Bronchial epithelial cell (primary cell): ENCODE measurements around the gene GRIN3B. TPM values are rescaled to one million over a fixed set of nuclear protein-coding genes. Genes with fewer than 3 reads are reported as not detected.
"Not testable (repeated sequence)": the region's sequence is repeated elsewhere in the genome, so short reads cannot be mapped to it uniquely, and the experiment has no call there.

Experiments
- DNase-seq: peaks from one replicate; pipeline ENCODE4 v3.0.0-alpha.2; 2010; ENCODE audit warnings: low read depth
- FAIRE-seq: peaks from 2 replicates; lab custom pipeline; 2011; peaks lifted over from hg19 to GRCh38; lab: Jason Lieb, UNC
- H3K27me3 ChIP-seq: 2 replicates; pipeline ENCODE4 v1.5.1; 2011; ENCODE audit warnings: low read length; ENCODE audit not compliant: control insufficient read depth, insufficient read depth
- H3K36me3 ChIP-seq: 2 replicates; pipeline ENCODE4 v1.5.1; 2011; ENCODE audit warnings: low read length; ENCODE audit not compliant: control insufficient read depth, insufficient read depth
- H3K4me3 ChIP-seq: 2 replicates; pipeline ENCODE4 v1.5.1; 2011; ENCODE audit warnings: mild to moderate bottlenecking, low read depth, low read length, control low read depth
- total RNA-seq: library from RNA; depleted of rRNA; stranded (reverse); fragments of >200 nt; gene quantifications from 2 replicates; pipeline ENCODE4 v1.2.1, GENCODE V29; 2014
- TF ChIP-seq, protein P1 (sequence below): IDR thresholded peaks from 2 replicates; pipeline ENCODE4 v1.5.1; 2011; ENCODE audit warnings: mild to moderate bottlenecking, moderate library complexity, low read length, control low read depth, inconsistent platforms; ENCODE audit not compliant: insufficient read depth, severe bottlenecking

Gene GRIN3B
- total RNA-seq, 1 donor from 2014 or later = 0.26 TPM

- FAIRE-seq = no peak
- DNase-seq = no peak
- H3K36me3 ChIP-seq = no peaks in the 10 kb centered on the region
- TF ChIP-seq, protein P1, sequence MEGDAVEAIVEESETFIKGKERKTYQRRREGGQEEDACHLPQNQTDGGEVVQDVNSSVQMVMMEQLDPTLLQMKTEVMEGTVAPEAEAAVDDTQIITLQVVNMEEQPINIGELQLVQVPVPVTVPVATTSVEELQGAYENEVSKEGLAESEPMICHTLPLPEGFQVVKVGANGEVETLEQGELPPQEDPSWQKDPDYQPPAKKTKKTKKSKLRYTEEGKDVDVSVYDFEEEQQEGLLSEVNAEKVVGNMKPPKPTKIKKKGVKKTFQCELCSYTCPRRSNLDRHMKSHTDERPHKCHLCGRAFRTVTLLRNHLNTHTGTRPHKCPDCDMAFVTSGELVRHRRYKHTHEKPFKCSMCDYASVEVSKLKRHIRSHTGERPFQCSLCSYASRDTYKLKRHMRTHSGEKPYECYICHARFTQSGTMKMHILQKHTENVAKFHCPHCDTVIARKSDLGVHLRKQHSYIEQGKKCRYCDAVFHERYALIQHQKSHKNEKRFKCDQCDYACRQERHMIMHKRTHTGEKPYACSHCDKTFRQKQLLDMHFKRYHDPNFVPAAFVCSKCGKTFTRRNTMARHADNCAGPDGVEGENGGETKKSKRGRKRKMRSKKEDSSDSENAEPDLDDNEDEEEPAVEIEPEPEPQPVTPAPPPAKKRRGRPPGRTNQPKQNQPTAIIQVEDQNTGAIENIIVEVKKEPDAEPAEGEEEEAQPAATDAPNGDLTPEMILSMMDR = no peak
- H3K27me3 ChIP-seq = no peaks in the 10 kb centered on the region
- H3K4me3 ChIP-seq = no peak overlapping the region
These were observed 45.9 kb upstream of the GRIN3B start for GRCh38 chr19:954272-954671.

DNA sequence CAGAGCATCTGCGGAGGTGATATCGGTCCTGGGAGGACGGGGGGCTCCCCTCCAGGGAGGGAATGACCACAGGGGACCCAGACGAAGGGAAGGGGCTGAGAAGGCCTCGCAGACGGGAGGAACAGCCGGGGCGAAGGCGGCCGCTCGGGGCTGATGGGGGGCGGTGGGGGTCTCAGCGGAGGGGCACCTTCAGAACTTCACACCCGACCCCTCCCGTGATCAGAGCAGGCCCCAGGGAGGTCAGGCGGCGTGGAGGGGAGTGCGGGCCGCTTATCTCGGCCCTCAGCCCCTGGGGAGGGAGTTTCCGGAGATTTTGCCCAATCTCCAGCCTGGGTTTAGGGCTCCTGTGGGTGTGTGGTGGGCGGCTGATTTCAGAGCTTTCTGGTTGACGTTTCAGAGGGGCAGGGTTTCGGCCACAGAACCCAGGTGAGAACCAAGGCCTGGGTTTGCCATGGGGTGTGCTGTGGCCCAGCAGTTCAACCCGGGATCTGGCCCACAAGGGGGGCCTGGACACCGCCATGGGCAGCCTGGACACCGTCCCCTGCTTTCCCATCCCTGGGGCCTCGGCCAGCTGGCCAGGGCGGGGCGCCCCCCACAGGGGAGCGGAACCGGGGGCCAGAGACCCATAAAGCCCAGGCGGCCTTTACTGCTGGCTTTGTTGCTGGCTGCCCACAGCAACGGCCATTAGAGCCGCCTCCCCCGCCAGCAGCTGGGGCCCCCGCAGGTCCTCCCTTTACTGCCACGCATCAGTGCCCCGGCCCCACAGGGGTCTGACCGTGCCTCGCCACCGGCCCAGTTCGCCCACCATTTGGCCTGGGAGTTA, 45.3 kb upstream of the GRIN3B start:
- DNase-seq = no peak
- Histone ChIP-seq H3K27me3 (no peaks in the 10 kb centered on the region), H3K36me3 (no peaks in the 10 kb centered on the region), H3K4me3 (no peak overlapping the region)
- FAIRE-seq = no peak
- TF ChIP-seq, protein P1 = no peak

DNA sequence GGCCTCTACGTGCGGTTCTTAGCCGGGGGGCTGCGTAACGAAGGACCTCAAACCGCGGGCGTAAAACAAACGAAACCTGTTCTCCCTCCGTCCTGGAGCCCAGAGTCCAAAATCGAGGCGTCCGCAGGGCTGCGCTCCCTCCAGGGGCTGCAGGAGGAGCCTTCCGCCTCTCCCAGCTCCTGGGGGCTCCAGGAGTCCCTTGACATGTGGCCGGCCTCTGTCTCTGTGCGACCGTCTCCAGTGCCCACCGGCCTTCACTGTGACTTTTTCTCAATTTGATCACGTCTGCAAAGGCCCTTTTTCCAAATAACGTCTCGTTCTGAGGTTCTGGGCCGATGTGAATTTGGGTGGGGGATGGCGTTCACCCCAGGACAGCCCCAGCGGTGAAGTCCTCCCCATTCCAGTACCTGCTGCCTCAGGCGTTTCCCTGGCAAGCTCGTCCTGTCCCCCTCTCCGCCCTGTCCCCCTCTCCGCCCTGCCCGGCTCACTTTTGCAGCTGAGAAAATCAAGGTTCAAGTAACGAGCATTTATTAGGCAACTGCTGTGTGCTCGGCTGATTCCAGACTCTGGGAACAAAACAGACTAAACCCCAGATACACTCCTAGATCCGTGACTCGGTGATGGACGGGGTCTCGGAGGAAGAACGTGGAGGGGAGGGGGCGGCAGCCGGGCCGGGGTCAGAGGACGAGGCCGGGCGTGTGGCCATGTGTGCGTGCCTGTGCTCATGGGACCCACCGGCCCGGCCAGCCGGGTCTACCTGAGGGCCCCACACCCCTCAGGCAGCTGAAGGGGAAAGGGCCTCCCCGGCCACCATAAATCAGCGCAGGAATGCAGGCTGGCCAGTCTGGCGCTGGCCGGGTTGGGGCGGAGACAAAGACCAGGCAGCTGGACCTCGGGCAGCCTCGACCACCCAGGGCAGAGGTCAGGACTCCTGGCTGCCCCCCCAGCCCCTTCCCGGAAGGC, 44.1 kb upstream of the GRIN3B start:
- DNase-seq (no peak), FAIRE-seq (no peak)
- Histone ChIP-seq H3K36me3 (no peaks in the 10 kb centered on the region), H3K27me3 (no peaks in the 10 kb centered on the region), H3K4me3 (no peak overlapping the region)
- TF ChIP-seq, protein P1 = no peak

- no peak overlapping the region for H3K4me3 ChIP-seq
- no peaks in the 10 kb centered on the region for H3K27me3 ChIP-seq
- FAIRE-seq (no peak), DNase-seq (no peak)
- TF ChIP-seq, protein P1 = no peak
- H3K36me3 ChIP-seq = no peaks in the 10 kb centered on the region
These were observed 43.3 kb upstream of the GRIN3B start for GRCh38 chr19:956766-957440.

DNA sequence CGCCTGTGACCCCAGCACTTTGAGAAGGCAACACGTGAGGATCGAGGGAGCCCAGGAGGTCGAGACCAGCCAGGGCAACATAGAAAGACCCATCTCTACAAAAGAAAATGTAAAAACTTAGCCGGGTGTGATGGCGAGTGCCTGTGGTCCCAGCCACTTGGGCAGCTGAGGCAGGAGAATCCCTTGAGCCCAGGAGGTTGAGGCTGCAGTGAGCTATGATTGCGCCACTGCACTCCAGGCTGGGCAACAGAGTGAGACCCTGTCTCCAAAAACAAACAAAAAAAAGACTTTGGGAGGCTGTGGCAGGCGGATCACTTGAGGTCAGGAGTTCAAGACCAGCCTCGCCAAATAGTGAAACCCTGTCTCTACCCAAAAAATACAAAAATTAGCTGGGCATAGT, 42.6 kb upstream of the GRIN3B start:
- H3K27me3 ChIP-seq, DNase-seq, H3K4me3 ChIP-seq, H3K36me3 ChIP-seq, FAIRE-seq: not testable (repeated sequence)
